GM12878 (cell line): ENCODE data around the gene ARFGAP3.

Experiments
- CTCF ChIP-seq, 3 experiments: IDR thresholded peaks in 2 of 3; conservative IDR thresholded peaks in 1 of 3; 2 replicates each; pipeline ENCODE4 v1.5.1; 2011; ENCODE audit warnings: low read depth in 3 of 3, low read length in 3 of 3, mild to moderate bottlenecking in 3 of 3, control low read depth in 2 of 3, moderate library complexity in 2 of 3, inconsistent platforms in 1 of 3, mixed read lengths in 1 of 3; ENCODE audit not compliant: control insufficient read depth in 2 of 3, insufficient read depth in 1 of 3; ENCODE audit errors: extremely low read depth in 1 of 3
- FOXM1 ChIP-seq: IDR thresholded peaks from 2 replicates; pipeline ENCODE4 v1.6.1; 2012; ENCODE audit warnings: low read depth, mild to moderate bottlenecking, inconsistent platforms, low read length, moderate library complexity
- HDGF ChIP-seq: fragments of 450-650 bp; IDR thresholded peaks from 2 replicates; pipeline ENCODE4 v1.6.1; 2016; ENCODE audit warnings: antibody characterized with exemption
- IRF4 ChIP-seq: IDR thresholded peaks from 2 replicates; pipeline ENCODE4 v1.6.1; 2011; ENCODE audit warnings: low read depth, low read length
- MYC ChIP-seq: IDR thresholded peaks from 2 replicates; pipeline ENCODE4 v1.6.1; 2011; ENCODE audit warnings: mild to moderate bottlenecking, low read length, moderate library complexity, inconsistent platforms; ENCODE audit not compliant: insufficient read depth, insufficient replicate concordance, insufficient read length, severe bottlenecking
- NFYB ChIP-seq: IDR thresholded peaks from 2 replicates; pipeline ENCODE4 v1.6.1; 2011; ENCODE audit warnings: low read depth, mild to moderate bottlenecking, low read length, improper control_type of control experiment, moderate library complexity; ENCODE audit not compliant: insufficient read depth
- NR2F1 ChIP-seq: fragments of 450-650 bp; conservative IDR thresholded peaks from 2 replicates; pipeline ENCODE4 v1.6.1; 2017; ENCODE audit warnings: mild to moderate bottlenecking
- POLR2A ChIP-seq: IDR thresholded peaks from 2 replicates; pipeline ENCODE4 v1.6.1; 2011; ENCODE audit warnings: low read depth, mild to moderate bottlenecking, low read length
- POLR2AphosphoS5 ChIP-seq: IDR thresholded peaks from 2 replicates; pipeline ENCODE4 v1.6.1; 2011; ENCODE audit warnings: mild to moderate bottlenecking, low read length, inconsistent platforms
- TARDBP ChIP-seq: IDR thresholded peaks from 2 replicates; pipeline ENCODE4 v1.6.1; 2016; ENCODE audit warnings: borderline replicate concordance
- USF1 ChIP-seq: IDR thresholded peaks from 2 replicates; pipeline ENCODE4 v1.6.1; 2011; ENCODE audit warnings: borderline replicate concordance, low read depth, mild to moderate bottlenecking, moderate library complexity, mixed read lengths, low read length; ENCODE audit not compliant: insufficient read depth; ENCODE audit errors: extremely low read length

GRCh38 chr22:42763965-42764480 lies 93.0 kb downstream of the ARFGAP3 start:
- TF ChIP-seq CTCF (IDR thresholded peaks at IDR 0.05 in 2 of 3, conservative IDR thresholded peaks at IDR 0.05 in 1 of 3; ENCODE audit: control insufficient read depth in 2 of 3, extremely low read depth in 1 of 3, insufficient read depth in 1 of 3, low read depth in 3 of 3, low read length in 3 of 3) = no peak
- TF ChIP-seq MYC = no peak
- TF ChIP-seq NFYB = no peak
- no peak for TF ChIP-seq POLR2AphosphoS5
- no peak for TF ChIP-seq FOXM1
- peak; percentile 30 for TF ChIP-seq USF1
- TF ChIP-seq IRF4 = no peak
- TF ChIP-seq NR2F1 = no peak
- TF ChIP-seq POLR2A = no peak
- TF ChIP-seq TARDBP = no peak
- TF ChIP-seq HDGF = no peak
